NCI-H2107 treated with DMSO at 0.1 percent for 48 hours (cell line): ENCODE measurements around the gene P4HA1.

ENCODE experiments used
- DNase-seq: peaks from one replicate; lab custom pipeline; 2025; ENCODE audit not compliant: unreplicated experiment; lab: John Stamatoyannopoulos, UW

P4HA1 gene

GRCh38 chr10:73094986-73095480, 1.6 kb downstream of the P4HA1 start:
- DNase-seq = no peak

- no peak for DNase-seq
Observed at GRCh38 chr10:73093922-73094850, 2.5 kb downstream of the P4HA1 start.

GRCh38 chr10:73092830-73093229, 3.8 kb downstream of the P4HA1 start:
- DNase-seq = no peak

- no peak for DNase-seq
Observed at GRCh38 chr10:73088304-73088703, 8.4 kb downstream of the P4HA1 start.

GRCh38 chr10:73086816-73087215, 9.8 kb downstream of the P4HA1 start:
- no peak for DNase-seq

- DNase-seq = no peak
Observed at GRCh38 chr10:73084209-73084608, 12.5 kb downstream of the P4HA1 start.

GRCh38 chr10:73083221-73083620, 13.4 kb downstream of the P4HA1 start:
- DNase-seq = no peak

GRCh38 chr10:73079779-73080541, 16.7 kb downstream of the P4HA1 start:
- no peak for DNase-seq

GRCh38 chr10:73076360-73077183, 20.1 kb downstream of the P4HA1 start:
- DNase-seq = no peak

GRCh38 chr10:73075829-73076228, 20.8 kb downstream of the P4HA1 start:
- DNase-seq = no peak

GRCh38 chr10:73073627-73074026, 23.0 kb downstream of the P4HA1 start:
- DNase-seq = no peak

- no peak for DNase-seq
Observed at GRCh38 chr10:73065441-73065840, 31.2 kb downstream of the P4HA1 start.

- no peak for DNase-seq
Observed at GRCh38 chr10:73061743-73062142, 34.9 kb downstream of the P4HA1 start.

- DNase-seq = peak; percentile 6
Observed at GRCh38 chr10:73060738-73061635, 35.7 kb downstream of the P4HA1 start.

- DNase-seq = no peak
Observed at GRCh38 chr10:73060173-73060572, 36.5 kb downstream of the P4HA1 start.

- DNase-seq = no peak
Observed at GRCh38 chr10:73058057-73058591, 38.5 kb downstream of the P4HA1 start.

GRCh38 chr10:73054286-73054685, 42.4 kb downstream of the P4HA1 start:
- no peak for DNase-seq

- DNase-seq = no peak
Observed at GRCh38 chr10:73053275-73053674, 43.4 kb downstream of the P4HA1 start.

- no peak for DNase-seq
Observed at GRCh38 chr10:73044378-73045285, 52.0 kb downstream of the P4HA1 start.
